Neural cell (in vitro differentiated cells): Measurements from ENCODE around the gene CRYZL1. TPM values are rescaled to one million over a fixed set of nuclear protein-coding genes. Genes with fewer than 3 reads are reported as not detected.

Experiments used
- H2AFZ ChIP-seq: fragments of 200-600, 300-800 bp; sonication (generic), shearing (Covaris generic); 2 replicates; pipeline ENCODE4 v1.6.0; 2014; ENCODE audit warnings: low read depth, mild to moderate bottlenecking, antibody characterized with exemption, low read length, moderate library complexity
- H3F3A ChIP-seq: fragments of 200-600 bp; shearing (Covaris generic); 2 replicates; pipeline ENCODE4 v1.6.1; 2016; ENCODE audit warnings: mild to moderate bottlenecking, moderate library complexity, mixed read lengths, antibody characterized with exemption, low read length; ENCODE audit not compliant: insufficient read depth, poor library complexity, severe bottlenecking
- H3K27ac ChIP-seq: fragments of 200-600, 300-800 bp; sonication (generic), shearing (Covaris generic); 2 replicates; pipeline ENCODE4 v1.5.1; 2014; ENCODE audit warnings: mild to moderate bottlenecking, low read length, moderate library complexity
- H3K27me3 ChIP-seq: fragments of 300-800, 200-600 bp; sonication (generic), shearing (Covaris generic); 2 replicates; pipeline ENCODE4 v1.6.0; 2014; ENCODE audit warnings: mild to moderate bottlenecking, low read depth, low read length, moderate library complexity; ENCODE audit not compliant: insufficient read depth
- H3K36me3 ChIP-seq: fragments of 300-800, 200-600 bp; sonication (generic), shearing (Covaris generic); 2 replicates; pipeline ENCODE4 v1.5.1; 2014; ENCODE audit warnings: mild to moderate bottlenecking, antibody characterized with exemption, low read length, moderate library complexity; ENCODE audit not compliant: insufficient read depth
- H3K4me2 ChIP-seq: fragments of 300-800, 200-600 bp; sonication (generic), shearing (Covaris generic); 2 replicates; pipeline ENCODE4 v1.6.0; 2014; ENCODE audit warnings: mild to moderate bottlenecking, low read length
- H3K4me3 ChIP-seq: fragments of 300-800, 200-600 bp; sonication (generic), shearing (Covaris generic); 2 replicates; pipeline ENCODE4 v1.5.1; 2014; ENCODE audit warnings: mild to moderate bottlenecking, low read length, moderate library complexity
- H3K79me2 ChIP-seq: fragments of 200-600 bp; shearing (Covaris generic); replicated peaks from 2 replicates; pipeline ENCODE4 v1.6.0; 2014; ENCODE audit warnings: mild to moderate bottlenecking, low read length, moderate library complexity; ENCODE audit not compliant: insufficient read depth
- H3K9ac ChIP-seq: fragments of 300-800, 200-600 bp; sonication (generic), shearing (Covaris generic); 2 replicates; pipeline ENCODE4 v1.6.1; 2016; ENCODE audit warnings: mild to moderate bottlenecking, low read length, mixed read lengths
- H3K9me2 ChIP-seq: fragments of 200-600 bp; shearing (Covaris generic); 2 replicates; pipeline ENCODE4 v1.6.1; 2016; ENCODE audit warnings: mild to moderate bottlenecking, low read length, mixed read lengths; ENCODE audit not compliant: insufficient read depth
- H3K9me3 ChIP-seq: fragments of 200-600, 300-800 bp; sonication (generic), shearing (Covaris generic); 2 replicates; pipeline ENCODE4 v1.6.1; 2016; ENCODE audit warnings: mild to moderate bottlenecking, mixed run types, low read length, moderate library complexity, mixed read lengths
- H4K20me1 ChIP-seq: fragments of 200-600 bp; shearing (Covaris generic); 2 replicates; pipeline ENCODE4 v1.6.1; 2016; ENCODE audit warnings: mild to moderate bottlenecking, mixed run types; ENCODE audit not compliant: insufficient read depth
- EP300 ChIP-seq: fragments of 450-650 bp; conservative IDR thresholded peaks from 2 replicates; pipeline ENCODE4 v1.6.1; 2014; ENCODE audit warnings: antibody characterized with exemption, mild to moderate bottlenecking, moderate library complexity; ENCODE audit not compliant: poor library complexity, severe bottlenecking
- EZH2 ChIP-seq: fragments of 200-600, 300-800 bp; shearing (Covaris generic), sonication (generic); IDR thresholded peaks from 2 replicates; pipeline ENCODE4 v1.6.1; 2014; ENCODE audit warnings: antibody characterized with exemption, low read length, borderline replicate concordance, mild to moderate bottlenecking; ENCODE audit not compliant: insufficient read depth, poor library complexity, severe bottlenecking
- MXI1 ChIP-seq: fragments of 450-650 bp; conservative IDR thresholded peaks from 2 replicates; pipeline ENCODE4 v1.6.1; 2014; ENCODE audit warnings: antibody characterized with exemption, mild to moderate bottlenecking; ENCODE audit not compliant: poor library complexity, severe bottlenecking
- POLR2AphosphoS5 ChIP-seq: IDR thresholded peaks from 2 replicates; pipeline ENCODE4 v1.6.1; 2012
- RAD21 ChIP-seq: fragments of 450-650 bp; conservative IDR thresholded peaks from 2 replicates; pipeline ENCODE4 v1.6.1; 2014; ENCODE audit warnings: antibody characterized with exemption, mild to moderate bottlenecking, moderate library complexity
- REST ChIP-seq: IDR thresholded peaks from 2 replicates; pipeline ENCODE4 v1.6.1; 2012; ENCODE audit warnings: borderline replicate concordance
- SMC3 ChIP-seq: fragments of 450-650 bp; conservative IDR thresholded peaks from 2 replicates; pipeline ENCODE4 v1.6.1; 2014; ENCODE audit warnings: antibody characterized with exemption, mild to moderate bottlenecking, moderate library complexity; ENCODE audit not compliant: poor library complexity
- TAF1 ChIP-seq: IDR thresholded peaks from 2 replicates; pipeline ENCODE4 v1.6.1; 2012; ENCODE audit warnings: low read depth
- polyA plus RNA-seq: library from polyadenylated mRNA; depleted of rRNA; stranded (reverse); fragments of >200 nt; gene quantifications from 2 replicates; pipeline ENCODE4 v1.2.3, GENCODE V29; 2014
- TF ChIP-seq, protein P1 (sequence below): fragments of 450-650 bp; IDR thresholded peaks from 2 replicates; pipeline ENCODE4 v1.5.1; 2014; ENCODE audit warnings: antibody characterized with exemption, mild to moderate bottlenecking, moderate library complexity; ENCODE audit not compliant: poor library complexity, severe bottlenecking

CRYZL1 gene
- polyA plus RNA-seq, 1 donor from 2014 or later = 54.3 TPM

- Histone ChIP-seq H3K9me3 (no peaks in the 10 kb centered on the region), H4K20me1 (no peaks in the 10 kb centered on the region), H3K9me2 (no peaks in the 10 kb centered on the region), H3K4me2 (no peak overlapping the region), H3F3A (no peaks in the 10 kb centered on the region), H3K79me2 (peaks cover 3% of the 10 kb centered on the region), H3K4me3 (no peak overlapping the region), H3K27me3 (no peaks in the 10 kb centered on the region), H2AFZ (no peak overlapping the region), H3K9ac (no peak overlapping the region), H3K27ac (no peak overlapping the region), H3K36me3 (peaks cover 3% of the 10 kb centered on the region)
- TF ChIP-seq POLR2AphosphoS5 = no peak
- TF ChIP-seq EP300 = no peak
- TF ChIP-seq TAF1 = no peak
- no peak for TF ChIP-seq SMC3
- no peak for TF ChIP-seq EZH2
- TF ChIP-seq RAD21 = no peak
- TF ChIP-seq, protein P1, sequence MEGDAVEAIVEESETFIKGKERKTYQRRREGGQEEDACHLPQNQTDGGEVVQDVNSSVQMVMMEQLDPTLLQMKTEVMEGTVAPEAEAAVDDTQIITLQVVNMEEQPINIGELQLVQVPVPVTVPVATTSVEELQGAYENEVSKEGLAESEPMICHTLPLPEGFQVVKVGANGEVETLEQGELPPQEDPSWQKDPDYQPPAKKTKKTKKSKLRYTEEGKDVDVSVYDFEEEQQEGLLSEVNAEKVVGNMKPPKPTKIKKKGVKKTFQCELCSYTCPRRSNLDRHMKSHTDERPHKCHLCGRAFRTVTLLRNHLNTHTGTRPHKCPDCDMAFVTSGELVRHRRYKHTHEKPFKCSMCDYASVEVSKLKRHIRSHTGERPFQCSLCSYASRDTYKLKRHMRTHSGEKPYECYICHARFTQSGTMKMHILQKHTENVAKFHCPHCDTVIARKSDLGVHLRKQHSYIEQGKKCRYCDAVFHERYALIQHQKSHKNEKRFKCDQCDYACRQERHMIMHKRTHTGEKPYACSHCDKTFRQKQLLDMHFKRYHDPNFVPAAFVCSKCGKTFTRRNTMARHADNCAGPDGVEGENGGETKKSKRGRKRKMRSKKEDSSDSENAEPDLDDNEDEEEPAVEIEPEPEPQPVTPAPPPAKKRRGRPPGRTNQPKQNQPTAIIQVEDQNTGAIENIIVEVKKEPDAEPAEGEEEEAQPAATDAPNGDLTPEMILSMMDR = no peak
- TF ChIP-seq MXI1 = no peak
- no peak for TF ChIP-seq REST
Observed at GRCh38 chr21:33572350-33572749, 69.2 kb downstream of the CRYZL1 start.

GRCh38 chr21:33569991-33570390 lies 71.5 kb downstream of the CRYZL1 start:
- no peaks in the 10 kb centered on the region for H3K9me3 ChIP-seq
- no peak overlapping the region for H3K4me3 ChIP-seq
- H3F3A ChIP-seq = no peaks in the 10 kb centered on the region
- no peaks in the 10 kb centered on the region for H3K27me3 ChIP-seq
- no peaks in the 10 kb centered on the region for H4K20me1 ChIP-seq
- peaks cover 4% of the 10 kb centered on the region for H3K79me2 ChIP-seq
- no peak for TF ChIP-seq REST
- no peak for TF ChIP-seq EP300
- TF ChIP-seq, protein P1 = no peak
- TF ChIP-seq POLR2AphosphoS5 = no peak
- TF ChIP-seq SMC3 = no peak
- TF ChIP-seq EZH2 = no peak
- TF ChIP-seq RAD21 = no peak
- no peak for TF ChIP-seq TAF1
- TF ChIP-seq MXI1 = no peak
- no peak overlapping the region for H3K9ac ChIP-seq
- H3K36me3 ChIP-seq = peaks cover 3% of the 10 kb centered on the region
- H2AFZ ChIP-seq = no peak overlapping the region
- no peaks in the 10 kb centered on the region for H3K9me2 ChIP-seq
- H3K4me2 ChIP-seq = no peak overlapping the region
- no peak overlapping the region for H3K27ac ChIP-seq
